KOPT-K1 (cell line): ENCODE measurements around the gene HES7.
"Not testable (repeated sequence)": the region's sequence is repeated elsewhere in the genome, so short reads cannot be mapped to it uniquely, and the experiment has no call there.

ENCODE experiments used
- H3K27ac ChIP-seq: fragments of 200-600 bp; sonication (generic); 2 replicates; pipeline ENCODE4 v1.5.1; 2016; ENCODE audit warnings: antibody characterized with exemption, mild to moderate bottlenecking, low read depth, low read length; ENCODE audit not compliant: poor library complexity, severe bottlenecking
- H3K36me3 ChIP-seq: fragments of 200-600 bp; sonication (generic); 2 replicates; pipeline ENCODE4 v1.5.1; 2017; ENCODE audit warnings: antibody characterized with exemption, mild to moderate bottlenecking, low read length, moderate library complexity; ENCODE audit not compliant: insufficient read depth
- H3K9me3 ChIP-seq: fragments of 200-600 bp; sonication (generic); 2 replicates; pipeline ENCODE4 v1.5.1; 2017; ENCODE audit warnings: antibody characterized with exemption, low read length, mild to moderate bottlenecking; ENCODE audit not compliant: insufficient read depth, poor library complexity, severe bottlenecking

HES7 gene

GRCh38 chr17:8109661-8110455, 14.0 kb downstream of the HES7 start:
- Histone ChIP-seq H3K9me3 (no peaks in the 10 kb centered on the region), H3K27ac (no peak overlapping the region), H3K36me3 (no peaks in the 10 kb centered on the region)

GRCh38 chr17:8108972-8109660, 14.8 kb downstream of the HES7 start:
- H3K9me3 ChIP-seq, result no peaks in the 10 kb centered on the region
- H3K36me3 ChIP-seq, result no peaks in the 10 kb centered on the region
- no peak overlapping the region for H3K27ac ChIP-seq

GRCh38 chr17:8106980-8107379, 16.9 kb downstream of the HES7 start:
- H3K36me3 ChIP-seq, H3K27ac ChIP-seq, H3K9me3 ChIP-seq: not testable (repeated sequence)

GRCh38 chr17:8105957-8106398, 17.9 kb downstream of the HES7 start:
- no peaks in the 10 kb centered on the region for H3K36me3 ChIP-seq
- no peaks in the 10 kb centered on the region for H3K9me3 ChIP-seq
- H3K27ac ChIP-seq, result no peak overlapping the region

GRCh38 chr17:8104911-8105310, 19.0 kb downstream of the HES7 start:
- Histone ChIP-seq H3K27ac (no peak overlapping the region), H3K9me3 (no peaks in the 10 kb centered on the region), H3K36me3 (no peaks in the 10 kb centered on the region)

GRCh38 chr17:8103549-8103948, 20.4 kb downstream of the HES7 start:
- no peak overlapping the region for H3K27ac ChIP-seq
- no peaks in the 10 kb centered on the region for H3K9me3 ChIP-seq
- H3K36me3 ChIP-seq, result no peaks in the 10 kb centered on the region

GRCh38 chr17:8101721-8102120, 22.2 kb downstream of the HES7 start:
- no peaks in the 10 kb centered on the region for H3K36me3 ChIP-seq
- H3K27ac ChIP-seq, result no peak overlapping the region
- H3K9me3 ChIP-seq, result no peaks in the 10 kb centered on the region

- H3K27ac ChIP-seq, result no peak overlapping the region
- no peaks in the 10 kb centered on the region for H3K9me3 ChIP-seq
- H3K36me3 ChIP-seq, result no peaks in the 10 kb centered on the region
These were observed 23.1 kb downstream of the HES7 start for GRCh38 chr17:8100763-8101162.

- H3K27ac ChIP-seq, result no peak overlapping the region
- H3K9me3 ChIP-seq, result no peaks in the 10 kb centered on the region
- H3K36me3 ChIP-seq, result no peaks in the 10 kb centered on the region
These were observed 23.8 kb downstream of the HES7 start for GRCh38 chr17:8100111-8100510.

GRCh38 chr17:8096541-8096940, 27.4 kb downstream of the HES7 start:
- no peak overlapping the region for H3K27ac ChIP-seq
- H3K36me3 ChIP-seq, result no peaks in the 10 kb centered on the region
- no peaks in the 10 kb centered on the region for H3K9me3 ChIP-seq

GRCh38 chr17:8095361-8095760, 28.5 kb downstream of the HES7 start:
- Histone ChIP-seq H3K36me3 (no peaks in the 10 kb centered on the region), H3K27ac (no peak overlapping the region), H3K9me3 (no peaks in the 10 kb centered on the region)

GRCh38 chr17:8091033-8091687, 32.7 kb downstream of the HES7 start:
- Histone ChIP-seq H3K36me3 (no peaks in the 10 kb centered on the region), H3K27ac (no peak overlapping the region), H3K9me3 (no peaks in the 10 kb centered on the region)

- no peaks in the 10 kb centered on the region for H3K36me3 ChIP-seq
- no peaks in the 10 kb centered on the region for H3K9me3 ChIP-seq
- H3K27ac ChIP-seq, result no peak overlapping the region
These were observed 34.2 kb downstream of the HES7 start for GRCh38 chr17:8089728-8090127.

GRCh38 chr17:8087952-8088230, 36.0 kb downstream of the HES7 start:
- no peak overlapping the region for H3K27ac ChIP-seq
- H3K9me3 ChIP-seq, result no peaks in the 10 kb centered on the region
- H3K36me3 ChIP-seq, result no peaks in the 10 kb centered on the region

GRCh38 chr17:8087075-8087951, 36.6 kb downstream of the HES7 start, which contains the start of gene ALOX12B:
Gene ALOX12B, minus strand, starts transcription at chr17:8087716. Its CDS starts 274 bp downstream, at chr17:8087442.
- H3K9me3 ChIP-seq, result no peaks in the 10 kb centered on the region
- no peaks in the 10 kb centered on the region for H3K36me3 ChIP-seq
- no peak within 1 kb of the TSS for H3K27ac ChIP-seq
